K562 (cell line): ENCODE results near the gene SND1. TPM values are rescaled to one million over a fixed set of nuclear protein-coding genes. Genes with fewer than 3 reads are reported as not detected.

Experiments
- ADNP ChIP-seq: fragments of 200-800 bp; sonication (Bioruptor generic); IDR thresholded peaks from 2 replicates; pipeline ENCODE4 v1.6.1; 2016; ENCODE audit warnings: missing genetic modification characterization, missing compliant biosample characterization
- ARID2 ChIP-seq: fragments of 450-650 bp; IDR thresholded peaks from 2 replicates; pipeline ENCODE4 v1.6.1; 2017; ENCODE audit warnings: antibody characterized with exemption, mild to moderate bottlenecking
- CEBPB ChIP-seq: fragments of 450-650 bp; IDR thresholded peaks from 2 replicates; pipeline ENCODE4 v1.6.1; 2016; ENCODE audit warnings: missing genetic modification characterization, missing compliant biosample characterization
- CREM ChIP-seq: IDR thresholded peaks from 2 replicates; pipeline ENCODE4 v1.6.1; 2014; ENCODE audit warnings: antibody characterized with exemption, low read depth
- FOXJ3 ChIP-seq: sonication (generic); formaldehyde crosslinking; IDR thresholded peaks from 2 replicates; pipeline ENCODE4 v1.4.0; 2020; ENCODE audit warnings: mild to moderate bottlenecking, missing genetic modification reagents
- GATA2 ChIP-seq: sonication (generic); formaldehyde crosslinking; IDR thresholded peaks from 2 replicates; pipeline ENCODE4 v1.4.0; 2020; ENCODE audit warnings: mild to moderate bottlenecking, missing genetic modification reagents
- GTF2A2 ChIP-seq: IDR thresholded peaks from 2 replicates; pipeline ENCODE4 v1.6.1; 2016; ENCODE audit warnings: mild to moderate bottlenecking, missing genetic modification characterization, missing compliant biosample characterization
- GTF2F1 ChIP-seq: IDR thresholded peaks from 2 replicates; pipeline ENCODE4 v1.6.1; 2011; ENCODE audit warnings: low read depth, low read length, improper control_type of control experiment
- ILK ChIP-seq: fragments of 450-650 bp; IDR thresholded peaks from 2 replicates; pipeline ENCODE4 v1.6.1; 2016; ENCODE audit warnings: missing genetic modification characterization, low read depth, mild to moderate bottlenecking, missing compliant biosample characterization, moderate library complexity, borderline replicate concordance
- KAT7 ChIP-seq: sonication (generic); formaldehyde crosslinking; IDR thresholded peaks from 2 replicates; pipeline ENCODE4 v1.8.0; 2022; ENCODE audit warnings: missing genetic modification reagents, mild to moderate bottlenecking, borderline replicate concordance
- KDM1A ChIP-seq, 2 experiments: fragments of 450-650 bp; IDR thresholded peaks; 2 replicates each; pipeline ENCODE4 v1.6.1; 2016; ENCODE audit warnings: mild to moderate bottlenecking in 2 of 2
- KHSRP ChIP-seq: fragments of 450-650 bp; IDR thresholded peaks from 2 replicates; pipeline ENCODE4 v1.6.1; 2017
- NCOA1 ChIP-seq: fragments of 450-650 bp; IDR thresholded peaks from 2 replicates; pipeline ENCODE4 v1.6.1; 2016; ENCODE audit warnings: low read depth
- SMAD2 ChIP-seq: fragments of 150-350 bp; IDR thresholded peaks from 2 replicates; pipeline ENCODE4 v1.6.1; 2014; ENCODE audit warnings: low read depth, mild to moderate bottlenecking, low read length
- SMARCE1 ChIP-seq: fragments of 450-650 bp; IDR thresholded peaks from 2 replicates; pipeline ENCODE4 v1.7.1; 2016; ENCODE audit warnings: mild to moderate bottlenecking
- SPI1 ChIP-seq: IDR thresholded peaks from 2 replicates; pipeline ENCODE4 v1.6.1; 2011; ENCODE audit warnings: low read depth, low read length, control low read depth, borderline replicate concordance
- TARDBP ChIP-seq: fragments of 450-650 bp; IDR thresholded peaks from 2 replicates; pipeline ENCODE4 v1.6.1; 2016
- ZFP36 ChIP-seq: fragments of 150-350 bp; IDR thresholded peaks from 2 replicates; pipeline ENCODE4 v1.6.1; 2018; ENCODE audit warnings: low read length, low read depth; ENCODE audit not compliant: partially characterized antibody
- ZNF699 ChIP-seq: fragments of 250-450 bp; sonication (Bioruptor Pico); IDR thresholded peaks from 2 replicates; pipeline ENCODE4 v1.8.0; 2021; ENCODE audit warnings: mild to moderate bottlenecking, moderate library complexity; ENCODE audit not compliant: insufficient replicate concordance
- polyA plus RNA-seq, 8 experiments: library from polyadenylated mRNA; depleted of rRNA in 4 of 8; stranded (reverse) in 5 of 8; unstranded in 3 of 8; fragments of >200 nt; fragmentation: Nextera tagmentation in 2 of 8; fragmentation: Illumina TruSeq in 1 of 8; extraction: Ambion mirVana in 2 of 8; extraction: Trizol in 1 of 8; gene quantifications; 2 replicates each; pipeline versions ENCODE4 v1.2.1 to v1.2.3, GENCODE V29; 2011 to 2014; ENCODE audit warnings: inconsistent platforms in 1 of 8, missing spikeins in 1 of 8
- total RNA-seq, 7 experiments: library from RNA; depleted of rRNA in 6 of 7; stranded (reverse); fragments of >200 nt in 6 of 7; fragmentation: Illumina TruSeq in 2 of 7; extraction: Trizol in 2 of 7; gene quantifications; 2 replicates each; pipeline versions ENCODE4 v1.2.1 to v1.2.3, GENCODE V29; 2011 to 2021; ENCODE audit warnings: low replicate concordance in 1 of 7
- TF ChIP-seq, protein P1 (sequence below): fragments of 250-450 bp; sonication (Bioruptor Pico); IDR thresholded peaks from 2 replicates; pipeline ENCODE4 v1.8.0; 2022; ENCODE audit warnings: inconsistent platforms, mild to moderate bottlenecking, moderate library complexity, borderline replicate concordance
- TF ChIP-seq, protein P2 (sequence below): fragments of 450-650 bp; IDR thresholded peaks from 2 replicates; pipeline ENCODE4 v1.7.1; 2018; ENCODE audit warnings: mild to moderate bottlenecking, low read depth; ENCODE audit not compliant: partially characterized antibody
- TF ChIP-seq, protein P3 (sequence below), 2 experiments: IDR thresholded peaks; 2 replicates each; pipeline ENCODE4 v1.6.1; 2012; ENCODE audit warnings: improper control_type of control experiment in 2 of 2, low read depth in 2 of 2, low read length in 2 of 2, borderline replicate concordance in 1 of 2
- TF ChIP-seq, protein P4 (sequence below): fragments of 450-650 bp; IDR thresholded peaks from 2 replicates; pipeline ENCODE4 v1.6.1; 2017; ENCODE audit warnings: mild to moderate bottlenecking, moderate library complexity

Gene SND1
- total and polyA plus RNA-seq, 9 of the 15 experiments (the other 6 are each of a cell fraction or from before 2014, with no cell fraction given) = 46.5 to 307 (median 191) TPM

DNA sequence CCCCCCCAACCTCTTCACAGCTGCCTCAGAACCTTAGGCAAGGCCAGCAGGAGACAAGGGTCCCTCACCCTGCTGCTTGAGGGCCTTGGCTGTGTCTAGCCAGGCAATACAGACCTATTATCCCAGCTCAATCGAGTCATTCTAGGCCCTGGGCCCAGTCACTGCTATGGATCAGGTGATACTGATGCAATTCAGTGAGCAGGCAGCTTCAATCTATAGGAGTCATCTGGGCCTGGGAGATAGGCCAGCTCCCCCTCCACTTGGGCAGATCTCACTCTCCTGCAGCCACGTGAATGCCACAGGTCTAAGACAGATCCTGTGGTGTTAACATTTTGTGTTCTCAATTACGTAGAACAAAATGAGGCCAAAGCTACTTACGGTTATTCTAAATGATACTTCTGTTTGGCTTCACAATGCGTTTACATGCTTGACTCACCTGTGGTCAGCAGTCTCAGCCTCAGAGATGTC lies 447.2 kb downstream of the SND1 start (continued):
- TF ChIP-seq GATA2 (no peak), ARID2 (no peak), GTF2F1 (no peak), TARDBP (no peak), KAT7 (CRISPR knock-in tag) (no peak; the same call in 1 of the 2 replicates), SPI1 (no peak), NCOA1 (no peak), KDM1A (IDR thresholded peaks at IDR 0.05) (no peak), KHSRP (no peak), SMAD2 (no peak), CEBPB (peak; percentile 89), ILK (tag) (no peak), ZFP36 (no peak), ADNP (no peak), FOXJ3 (no peak), SMARCE1 (peak; percentile 77; the same call in 1 of the 2 replicates), GTF2A2 (tag) (no peak), CREM (peak; percentile 48; the same call in 1 of the 2 replicates), ZNF699 (CRISPR knock-in tag) (no peak)
- TF ChIP-seq, protein P1, sequence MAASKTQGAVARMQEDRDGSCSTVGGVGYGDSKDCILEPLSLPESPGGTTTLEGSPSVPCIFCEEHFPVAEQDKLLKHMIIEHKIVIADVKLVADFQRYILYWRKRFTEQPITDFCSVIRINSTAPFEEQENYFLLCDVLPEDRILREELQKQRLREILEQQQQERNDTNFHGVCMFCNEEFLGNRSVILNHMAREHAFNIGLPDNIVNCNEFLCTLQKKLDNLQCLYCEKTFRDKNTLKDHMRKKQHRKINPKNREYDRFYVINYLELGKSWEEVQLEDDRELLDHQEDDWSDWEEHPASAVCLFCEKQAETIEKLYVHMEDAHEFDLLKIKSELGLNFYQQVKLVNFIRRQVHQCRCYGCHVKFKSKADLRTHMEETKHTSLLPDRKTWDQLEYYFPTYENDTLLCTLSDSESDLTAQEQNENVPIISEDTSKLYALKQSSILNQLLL (CRISPR knock-in tag) = no peak
- TF ChIP-seq, protein P2, sequence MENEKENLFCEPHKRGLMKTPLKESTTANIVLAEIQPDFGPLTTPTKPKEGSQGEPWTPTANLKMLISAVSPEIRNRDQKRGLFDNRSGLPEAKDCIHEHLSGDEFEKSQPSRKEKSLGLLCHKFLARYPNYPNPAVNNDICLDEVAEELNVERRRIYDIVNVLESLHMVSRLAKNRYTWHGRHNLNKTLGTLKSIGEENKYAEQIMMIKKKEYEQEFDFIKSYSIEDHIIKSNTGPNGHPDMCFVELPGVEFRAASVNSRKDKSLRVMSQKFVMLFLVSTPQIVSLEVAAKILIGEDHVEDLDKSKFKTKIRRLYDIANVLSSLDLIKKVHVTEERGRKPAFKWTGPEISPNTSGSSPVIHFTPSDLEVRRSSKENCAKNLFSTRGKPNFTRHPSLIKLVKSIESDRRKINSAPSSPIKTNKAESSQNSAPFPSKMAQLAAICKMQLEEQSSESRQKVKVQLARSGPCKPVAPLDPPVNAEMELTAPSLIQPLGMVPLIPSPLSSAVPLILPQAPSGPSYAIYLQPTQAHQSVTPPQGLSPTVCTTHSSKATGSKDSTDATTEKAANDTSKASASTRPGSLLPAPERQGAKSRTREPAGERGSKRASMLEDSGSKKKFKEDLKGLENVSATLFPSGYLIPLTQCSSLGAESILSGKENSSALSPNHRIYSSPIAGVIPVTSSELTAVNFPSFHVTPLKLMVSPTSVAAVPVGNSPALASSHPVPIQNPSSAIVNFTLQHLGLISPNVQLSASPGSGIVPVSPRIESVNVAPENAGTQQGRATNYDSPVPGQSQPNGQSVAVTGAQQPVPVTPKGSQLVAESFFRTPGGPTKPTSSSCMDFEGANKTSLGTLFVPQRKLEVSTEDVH = no peak
- TF ChIP-seq, protein P3, sequence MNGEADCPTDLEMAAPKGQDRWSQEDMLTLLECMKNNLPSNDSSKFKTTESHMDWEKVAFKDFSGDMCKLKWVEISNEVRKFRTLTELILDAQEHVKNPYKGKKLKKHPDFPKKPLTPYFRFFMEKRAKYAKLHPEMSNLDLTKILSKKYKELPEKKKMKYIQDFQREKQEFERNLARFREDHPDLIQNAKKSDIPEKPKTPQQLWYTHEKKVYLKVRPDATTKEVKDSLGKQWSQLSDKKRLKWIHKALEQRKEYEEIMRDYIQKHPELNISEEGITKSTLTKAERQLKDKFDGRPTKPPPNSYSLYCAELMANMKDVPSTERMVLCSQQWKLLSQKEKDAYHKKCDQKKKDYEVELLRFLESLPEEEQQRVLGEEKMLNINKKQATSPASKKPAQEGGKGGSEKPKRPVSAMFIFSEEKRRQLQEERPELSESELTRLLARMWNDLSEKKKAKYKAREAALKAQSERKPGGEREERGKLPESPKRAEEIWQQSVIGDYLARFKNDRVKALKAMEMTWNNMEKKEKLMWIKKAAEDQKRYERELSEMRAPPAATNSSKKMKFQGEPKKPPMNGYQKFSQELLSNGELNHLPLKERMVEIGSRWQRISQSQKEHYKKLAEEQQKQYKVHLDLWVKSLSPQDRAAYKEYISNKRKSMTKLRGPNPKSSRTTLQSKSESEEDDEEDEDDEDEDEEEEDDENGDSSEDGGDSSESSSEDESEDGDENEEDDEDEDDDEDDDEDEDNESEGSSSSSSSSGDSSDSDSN (IDR thresholded peaks at IDR 0.05; ENCODE audit: borderline replicate concordance in 1 of 2, low read depth in 2 of 2, low read length in 2 of 2) = peak; percentile 29 to 46; a peak in 1 of 4 replicates
- TF ChIP-seq, protein P4, sequence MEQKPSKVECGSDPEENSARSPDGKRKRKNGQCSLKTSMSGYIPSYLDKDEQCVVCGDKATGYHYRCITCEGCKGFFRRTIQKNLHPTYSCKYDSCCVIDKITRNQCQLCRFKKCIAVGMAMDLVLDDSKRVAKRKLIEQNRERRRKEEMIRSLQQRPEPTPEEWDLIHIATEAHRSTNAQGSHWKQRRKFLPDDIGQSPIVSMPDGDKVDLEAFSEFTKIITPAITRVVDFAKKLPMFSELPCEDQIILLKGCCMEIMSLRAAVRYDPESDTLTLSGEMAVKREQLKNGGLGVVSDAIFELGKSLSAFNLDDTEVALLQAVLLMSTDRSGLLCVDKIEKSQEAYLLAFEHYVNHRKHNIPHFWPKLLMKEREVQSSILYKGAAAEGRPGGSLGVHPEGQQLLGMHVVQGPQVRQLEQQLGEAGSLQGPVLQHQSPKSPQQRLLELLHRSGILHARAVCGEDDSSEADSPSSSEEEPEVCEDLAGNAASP = no peak
